Cardiac fibroblast (primary cell): Measurements from ENCODE around the gene GNA12.
"Not testable (repeated sequence)": the region's sequence is repeated elsewhere in the genome, so short reads cannot be mapped to it uniquely, and the experiment has no call there.

Experiments used
- DNase-seq, 2 donors: peaks; one replicate each; pipeline versions ENCODE4 v3.0.0 to v3.0.0-alpha.2; 2010; ENCODE audit warnings: low read depth in 2 of 2
- H3K4me3 ChIP-seq, 2 donors: replicated peaks in 1 of 2; 1 replicate in 1 of 2; 2 replicates in 1 of 2; pipeline ENCODE4 v1.5.1; 2011; ENCODE audit warnings: low read depth in 2 of 2, low read length in 2 of 2, mild to moderate bottlenecking in 2 of 2, moderate library complexity in 1 of 2
- TF ChIP-seq, protein P1 (sequence below): IDR thresholded peaks from one replicate; pipeline ENCODE4 v1.5.1; 2011; ENCODE audit warnings: low read depth, mild to moderate bottlenecking, low read length, inconsistent platforms

Gene GNA12

DNA sequence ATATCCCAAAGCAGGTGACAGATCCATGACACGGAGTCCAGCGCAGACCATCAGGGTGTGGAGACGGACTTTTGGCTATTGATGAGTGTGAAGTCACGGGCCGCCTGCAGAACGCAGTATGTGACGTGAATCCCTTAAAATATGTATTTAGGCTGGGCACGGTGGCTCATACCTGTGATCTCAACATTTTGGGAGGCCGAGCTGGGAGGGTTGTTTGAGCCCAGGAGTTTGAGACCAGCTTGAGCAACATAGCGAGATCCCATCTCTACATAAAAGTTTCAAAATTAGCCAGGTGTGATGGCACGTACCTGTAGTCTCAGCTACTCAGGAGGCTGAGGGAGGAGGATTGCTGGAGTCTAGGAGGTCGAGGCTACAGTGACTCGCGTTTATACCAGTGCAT lies 158.0 kb downstream of the GNA12 start:
- TF ChIP-seq, protein P1, sequence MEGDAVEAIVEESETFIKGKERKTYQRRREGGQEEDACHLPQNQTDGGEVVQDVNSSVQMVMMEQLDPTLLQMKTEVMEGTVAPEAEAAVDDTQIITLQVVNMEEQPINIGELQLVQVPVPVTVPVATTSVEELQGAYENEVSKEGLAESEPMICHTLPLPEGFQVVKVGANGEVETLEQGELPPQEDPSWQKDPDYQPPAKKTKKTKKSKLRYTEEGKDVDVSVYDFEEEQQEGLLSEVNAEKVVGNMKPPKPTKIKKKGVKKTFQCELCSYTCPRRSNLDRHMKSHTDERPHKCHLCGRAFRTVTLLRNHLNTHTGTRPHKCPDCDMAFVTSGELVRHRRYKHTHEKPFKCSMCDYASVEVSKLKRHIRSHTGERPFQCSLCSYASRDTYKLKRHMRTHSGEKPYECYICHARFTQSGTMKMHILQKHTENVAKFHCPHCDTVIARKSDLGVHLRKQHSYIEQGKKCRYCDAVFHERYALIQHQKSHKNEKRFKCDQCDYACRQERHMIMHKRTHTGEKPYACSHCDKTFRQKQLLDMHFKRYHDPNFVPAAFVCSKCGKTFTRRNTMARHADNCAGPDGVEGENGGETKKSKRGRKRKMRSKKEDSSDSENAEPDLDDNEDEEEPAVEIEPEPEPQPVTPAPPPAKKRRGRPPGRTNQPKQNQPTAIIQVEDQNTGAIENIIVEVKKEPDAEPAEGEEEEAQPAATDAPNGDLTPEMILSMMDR: no peak
- DNase-seq: no peak
- H3K4me3 ChIP-seq: no peak overlapping the region

DNA sequence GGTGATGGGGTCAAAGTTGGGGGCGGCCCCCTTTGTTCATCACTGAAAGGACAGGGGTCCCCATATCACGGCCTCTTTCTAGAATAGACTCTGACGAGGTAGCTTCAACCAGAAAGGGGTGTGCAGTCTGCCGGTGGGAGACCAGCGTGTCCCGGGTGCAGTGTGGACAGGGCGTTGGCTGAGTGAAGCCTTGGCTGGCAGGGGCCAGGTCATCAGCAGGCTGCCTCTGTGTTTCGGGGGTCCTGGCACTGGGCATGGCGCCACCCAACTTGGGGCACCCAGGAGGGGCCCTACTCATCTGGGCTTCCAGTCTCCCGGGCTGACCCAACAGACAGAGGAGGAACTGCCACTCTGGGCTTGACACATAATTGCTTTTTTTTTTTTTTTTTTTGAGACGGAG lies 159.6 kb downstream of the GNA12 start:
- TF ChIP-seq, protein P1: no peak
- no peak for DNase-seq
- no peak overlapping the region for H3K4me3 ChIP-seq

DNA sequence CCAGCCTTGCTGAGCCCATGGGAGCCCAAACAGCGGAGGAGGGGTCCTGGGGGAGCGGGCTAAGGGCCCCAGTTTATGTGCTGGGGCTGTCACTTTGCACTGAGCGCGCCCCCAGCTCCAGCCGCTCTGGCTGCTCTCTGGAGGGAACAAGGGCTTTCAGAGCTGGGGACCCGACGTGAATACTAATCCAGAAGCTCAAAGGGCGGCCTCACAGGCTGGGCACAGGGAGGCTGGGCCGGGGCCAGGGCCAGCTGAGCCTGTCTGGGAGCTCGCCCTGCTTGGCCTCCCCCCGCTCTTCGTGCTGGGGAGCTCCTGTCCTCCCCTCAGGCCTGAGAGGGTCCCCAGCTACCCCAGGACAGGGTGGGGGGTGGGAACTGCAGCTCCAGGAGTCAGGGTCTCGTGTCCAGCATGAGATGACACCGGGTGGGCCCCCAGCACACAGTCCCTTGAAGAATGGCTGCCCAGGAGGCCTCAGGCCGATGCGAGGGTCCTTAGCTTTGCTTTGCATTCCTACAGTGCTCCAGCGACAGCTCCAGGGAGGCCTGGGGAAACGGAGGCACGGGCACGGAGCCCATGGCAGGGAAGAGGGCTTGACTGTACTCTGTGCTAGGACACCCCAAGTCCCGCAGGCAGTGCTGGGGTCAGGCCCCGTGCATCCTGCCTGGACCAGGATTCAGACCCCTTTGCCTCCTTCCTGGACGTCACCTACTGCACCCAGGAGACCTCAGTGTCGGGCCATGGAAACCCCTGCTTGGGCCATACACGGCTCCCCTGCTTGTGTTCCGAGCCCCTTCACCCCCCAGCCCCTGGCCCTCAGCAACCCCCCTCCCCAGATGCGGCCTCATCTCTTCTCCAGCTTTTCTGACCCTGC lies 161.9 kb downstream of the GNA12 start:
- TF ChIP-seq, protein P1: no peak
- no peak for DNase-seq

DNA sequence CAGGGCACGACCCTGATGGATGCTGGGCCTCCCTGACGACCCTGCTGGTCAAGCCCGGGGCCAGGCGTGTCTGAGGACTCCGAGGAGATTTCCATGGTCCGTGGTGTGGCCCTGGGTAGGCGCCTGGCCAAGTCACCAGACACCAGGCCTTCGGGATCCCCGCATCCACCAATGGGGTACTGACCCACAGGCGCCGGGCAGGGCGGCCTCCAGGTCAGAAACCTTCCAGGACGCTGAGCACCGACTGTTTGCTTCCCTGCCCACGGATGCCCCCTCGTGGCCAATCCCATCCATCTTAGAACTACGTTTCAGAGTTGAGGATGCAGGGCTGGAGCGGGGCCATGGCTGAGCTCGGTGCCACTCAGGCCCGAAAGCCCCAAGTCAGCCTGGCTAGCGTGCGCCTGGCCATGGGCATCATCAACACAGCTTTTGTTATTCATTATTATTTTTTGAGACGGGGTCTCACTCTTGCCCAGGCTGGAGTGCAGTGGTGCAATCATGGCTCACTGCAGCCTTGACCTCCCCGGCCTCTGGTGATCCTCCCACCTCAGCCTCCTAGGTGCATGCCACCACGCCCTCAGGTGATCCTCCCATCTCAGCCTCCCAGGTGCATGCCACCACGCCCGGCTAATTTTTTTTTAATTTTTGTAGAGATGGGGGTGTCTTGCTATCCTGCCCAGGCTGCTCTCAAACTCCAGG lies 163.2 kb downstream of the GNA12 start:
- peak; percentile 76 to 80 for DNase-seq
- H3K4me3 ChIP-seq: no peak overlapping the region
- TF ChIP-seq, protein P1: peak; percentile 82

More for the DNA sequence above, 161.9 kb downstream of the GNA12 start:
- no peak overlapping the region for H3K4me3 ChIP-seq

DNA sequence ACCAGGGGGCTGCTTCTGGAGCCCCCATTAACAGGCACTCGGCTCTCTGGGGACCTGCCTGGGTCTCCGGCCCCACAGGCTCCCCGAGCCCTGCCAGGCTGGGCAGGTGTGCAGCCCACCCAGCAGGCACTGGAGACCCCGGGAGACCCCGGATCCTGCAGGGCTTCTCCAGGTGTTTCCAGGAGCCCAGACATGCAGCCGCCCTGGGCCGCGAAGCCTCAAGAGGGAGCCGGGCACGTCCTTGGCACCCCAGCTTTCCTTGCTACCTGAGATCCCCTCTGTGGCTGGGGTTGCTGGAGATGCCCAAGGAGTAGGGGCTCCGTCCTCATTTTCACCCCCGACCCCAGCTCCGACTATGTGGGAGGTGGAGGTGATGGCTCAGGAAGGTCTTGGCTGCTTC lies 163.9 kb downstream of the GNA12 start:
- no peak for DNase-seq
- no peak overlapping the region for H3K4me3 ChIP-seq
- TF ChIP-seq, protein P1: no peak

DNA sequence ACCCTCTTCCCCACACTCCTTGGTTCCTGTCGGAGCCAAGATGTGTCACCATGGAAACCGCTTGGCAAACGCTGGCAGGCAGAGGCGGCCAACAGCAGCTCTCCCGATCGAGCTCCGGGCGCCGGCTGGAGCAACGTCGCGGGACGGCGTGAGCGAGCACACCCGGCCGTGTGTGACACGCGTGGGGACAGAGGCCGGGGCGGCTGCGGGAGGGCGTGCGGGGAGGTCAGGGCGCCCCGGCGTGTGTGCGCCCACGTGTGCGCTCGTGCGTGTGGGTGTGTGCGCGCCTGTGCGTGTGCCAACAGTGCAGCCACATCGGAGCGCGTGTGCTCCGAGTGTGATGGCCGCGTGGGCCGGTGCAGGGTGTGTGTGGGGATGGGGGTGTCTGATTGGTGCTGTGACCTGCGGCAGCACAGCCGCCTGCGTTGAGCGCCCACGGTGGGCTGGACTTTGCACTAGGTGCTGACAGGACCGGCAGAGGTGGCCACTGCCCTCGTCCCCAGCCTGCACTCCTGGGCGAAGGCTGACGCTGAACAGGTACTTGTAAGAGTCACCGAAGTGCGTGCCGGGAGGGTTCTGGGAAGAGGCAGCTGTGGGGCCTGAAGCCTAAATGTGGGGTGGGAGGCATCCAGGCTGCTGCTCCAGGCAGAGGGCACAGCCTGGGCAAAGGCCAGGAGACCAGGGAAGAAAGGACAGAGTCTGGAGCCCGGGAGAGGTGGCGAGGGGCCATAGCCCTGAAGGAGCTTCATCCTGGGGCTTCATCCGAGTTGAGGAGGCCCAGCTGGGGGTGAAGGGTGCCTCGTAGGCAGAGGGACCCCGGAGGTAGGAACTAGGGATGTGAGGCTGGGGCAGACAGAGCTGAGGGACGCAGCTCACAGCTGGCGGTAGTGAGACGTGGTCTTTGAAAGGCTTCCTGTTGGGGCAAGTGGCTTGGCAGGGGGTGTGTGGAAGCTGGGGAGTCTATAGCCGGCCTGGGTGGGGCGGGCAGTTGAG lies 164.7 kb downstream of the GNA12 start:
- H3K4me3 ChIP-seq, DNase-seq: not testable (repeated sequence)

DNA sequence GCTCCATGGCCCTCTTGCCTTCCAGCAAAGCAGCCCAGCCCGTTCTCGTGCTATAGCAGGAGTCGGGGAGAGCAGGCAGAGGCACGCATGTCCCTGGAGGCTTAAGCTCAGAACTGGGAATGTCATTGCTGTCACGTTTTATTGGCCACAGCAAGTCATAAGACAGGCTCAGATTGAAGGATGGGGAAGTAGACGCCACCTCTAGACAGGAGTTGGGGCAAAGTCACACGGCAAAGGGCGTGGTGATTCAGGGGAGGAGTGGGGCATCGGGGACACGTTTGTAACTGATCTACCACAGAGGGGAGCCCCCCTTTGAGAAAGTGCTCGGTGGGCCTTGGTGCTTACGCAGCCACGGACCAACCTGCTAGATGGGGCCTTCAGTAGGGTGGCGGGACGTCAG lies 165.7 kb downstream of the GNA12 start:
- not testable (repeated sequence) for H3K4me3 ChIP-seq, DNase-seq
